GM18502 (cell line): ENCODE data around the gene CEP135.
"Not testable (repeated sequence)": the region's sequence is repeated elsewhere in the genome, so short reads cannot be mapped to it uniquely, and the experiment has no call there.

ENCODE experiments used
- ATAC-seq: cut with Tn5 transposase; IDR thresholded peaks from one replicate; pipeline ENCODE4 v1.9.1; 2021; ENCODE audit warnings: mild to moderate bottlenecking; ENCODE audit not compliant: unreplicated experiment, poor library complexity

The CEP135 gene

GRCh38 chr4:55938481-55938880 lies 10.3 kb upstream of the CEP135 start:
- no peak for ATAC-seq

- no peak for ATAC-seq
Measured at GRCh38 chr4:55939421-55939820, 9.3 kb upstream of the CEP135 start.

- ATAC-seq = no peak
Measured at GRCh38 chr4:55941881-55942396, 6.8 kb upstream of the CEP135 start.

GRCh38 chr4:55947254-55947882 lies 1.4 kb upstream of the CEP135 start:
- peak; percentile 37 for ATAC-seq

GRCh38 chr4:55947912-55948725 lies 626 bp upstream of the CEP135 start:
- ATAC-seq = peak; percentile 26

GRCh38 chr4:55949482-55949802 lies 697 bp downstream of the CEP135 start:
- no peak for ATAC-seq

GRCh38 chr4:55951191-55951922 lies 2.6 kb downstream of the CEP135 start:
- no peak for ATAC-seq

GRCh38 chr4:55955710-55956109 lies 7.0 kb downstream of the CEP135 start:
- no peak for ATAC-seq

GRCh38 chr4:55959655-55960054 lies 10.9 kb downstream of the CEP135 start:
- ATAC-seq = no peak

- no peak for ATAC-seq
Measured at GRCh38 chr4:55964046-55964445, 15.3 kb downstream of the CEP135 start.

GRCh38 chr4:55965585-55965984 lies 16.8 kb downstream of the CEP135 start:
- no peak for ATAC-seq

- ATAC-seq = not testable (repeated sequence)
Measured at GRCh38 chr4:55966324-55966723, 17.6 kb downstream of the CEP135 start.

GRCh38 chr4:55967376-55967775 lies 18.6 kb downstream of the CEP135 start:
- no peak for ATAC-seq

GRCh38 chr4:55973650-55974049 lies 24.9 kb downstream of the CEP135 start:
- ATAC-seq = no peak

GRCh38 chr4:55977811-55978210 lies 29.1 kb downstream of the CEP135 start:
- ATAC-seq = no peak

- no peak for ATAC-seq
Measured at GRCh38 chr4:55979562-55979961, 30.8 kb downstream of the CEP135 start.

- peak; percentile 69 for ATAC-seq
Measured at GRCh38 chr4:55980725-55981124, 32.0 kb downstream of the CEP135 start.

GRCh38 chr4:55982976-55983375 lies 34.2 kb downstream of the CEP135 start:
- no peak for ATAC-seq

GRCh38 chr4:55989766-55990165 lies 41.0 kb downstream of the CEP135 start:
- no peak for ATAC-seq

- peak; percentile 89 for ATAC-seq
Measured at GRCh38 chr4:55993994-55994663, 45.4 kb downstream of the CEP135 start.

GRCh38 chr4:55996646-55997045 lies 47.9 kb downstream of the CEP135 start:
- ATAC-seq = no peak
